Measurements from ENCODE around the gene ELANE. TPM values are rescaled to one million over a fixed set of nuclear protein-coding genes. Genes with fewer than 3 reads are reported as not detected.

Gene ELANE
- total RNA-seq, 4 donors from 2014 or later, result 0.72 to 7.7 (median 1.0) TPM; not detected in 1

DNA sequence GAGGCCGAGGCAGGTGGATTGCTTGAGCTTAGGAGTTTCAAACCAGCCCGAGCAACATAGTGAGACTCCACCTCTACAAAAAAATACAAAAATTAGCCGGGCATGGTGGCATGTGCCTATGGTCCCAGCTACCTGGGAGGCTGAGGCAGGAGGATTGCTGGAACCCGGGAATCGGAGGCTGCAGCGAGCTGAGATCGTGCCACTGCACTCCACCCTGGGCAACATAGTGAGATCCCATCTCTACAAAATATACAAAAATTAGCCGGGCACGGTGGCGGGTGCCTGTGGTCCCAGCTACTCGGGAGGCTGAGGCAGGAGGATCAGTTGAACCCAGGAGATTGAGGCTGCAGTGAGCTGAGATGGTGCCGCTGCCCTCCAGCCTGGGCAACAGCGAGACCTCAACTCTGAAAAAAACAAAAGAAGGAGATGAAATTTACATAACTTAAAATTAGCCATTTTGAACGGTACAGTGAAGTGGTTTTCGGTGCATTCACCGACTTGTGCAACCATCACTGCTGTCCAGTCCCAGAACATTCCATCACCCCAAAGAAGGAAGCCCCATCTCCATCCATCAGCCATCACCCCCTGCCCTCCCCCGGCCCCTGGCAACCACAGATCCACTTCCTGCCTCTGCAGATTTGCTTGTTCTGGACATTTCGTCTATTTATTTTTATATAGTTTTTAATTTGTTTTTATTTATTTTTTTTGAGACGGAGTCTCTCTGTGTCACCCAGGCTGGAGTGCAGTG is 26.0 kb upstream of the ELANE start:
- TF ChIP-seq, protein P1, sequence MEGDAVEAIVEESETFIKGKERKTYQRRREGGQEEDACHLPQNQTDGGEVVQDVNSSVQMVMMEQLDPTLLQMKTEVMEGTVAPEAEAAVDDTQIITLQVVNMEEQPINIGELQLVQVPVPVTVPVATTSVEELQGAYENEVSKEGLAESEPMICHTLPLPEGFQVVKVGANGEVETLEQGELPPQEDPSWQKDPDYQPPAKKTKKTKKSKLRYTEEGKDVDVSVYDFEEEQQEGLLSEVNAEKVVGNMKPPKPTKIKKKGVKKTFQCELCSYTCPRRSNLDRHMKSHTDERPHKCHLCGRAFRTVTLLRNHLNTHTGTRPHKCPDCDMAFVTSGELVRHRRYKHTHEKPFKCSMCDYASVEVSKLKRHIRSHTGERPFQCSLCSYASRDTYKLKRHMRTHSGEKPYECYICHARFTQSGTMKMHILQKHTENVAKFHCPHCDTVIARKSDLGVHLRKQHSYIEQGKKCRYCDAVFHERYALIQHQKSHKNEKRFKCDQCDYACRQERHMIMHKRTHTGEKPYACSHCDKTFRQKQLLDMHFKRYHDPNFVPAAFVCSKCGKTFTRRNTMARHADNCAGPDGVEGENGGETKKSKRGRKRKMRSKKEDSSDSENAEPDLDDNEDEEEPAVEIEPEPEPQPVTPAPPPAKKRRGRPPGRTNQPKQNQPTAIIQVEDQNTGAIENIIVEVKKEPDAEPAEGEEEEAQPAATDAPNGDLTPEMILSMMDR (IDR thresholded peaks at IDR 0.05), result no peak

GRCh38 chr19:827314-827709 is 24.8 kb upstream of the ELANE start:
- no peak for DNase-seq (ENCODE audit: low spot score)
- peak; percentile 16 for ATAC-seq (ENCODE audit: low FRiP score)

More for the DNA sequence above, 26.0 kb upstream of the ELANE start:
- ATAC-seq (ENCODE audit: low FRiP score) (no peak), DNase-seq (ENCODE audit: low spot score) (no peak)

GRCh38 chr19:827710-828321 is 24.3 kb upstream of the ELANE start, which contains the start of gene AZU1:
TSS of gene AZU1 (plus strand) at chr19:827837. CDS start at chr19:827847, 10 bp downstream.
- no peak for DNase-seq (ENCODE audit: low spot score)
- no peak for ATAC-seq (ENCODE audit: low FRiP score)
- TF ChIP-seq, protein P1 (IDR thresholded peaks at IDR 0.05), result no peak

More at GRCh38 chr19:827314-827709, 24.8 kb upstream of the ELANE start:
- TF ChIP-seq, protein P1 (IDR thresholded peaks at IDR 0.05), result no peak

GRCh38 chr19:829129-829758 is 22.9 kb upstream of the ELANE start:
- ATAC-seq (ENCODE audit: low FRiP score) (no peak), DNase-seq (ENCODE audit: low spot score) (no peak)
- TF ChIP-seq, protein P1 (IDR thresholded peaks at IDR 0.05), result no peak

- ATAC-seq (ENCODE audit: low FRiP score) (peak; percentile 30), DNase-seq (ENCODE audit: low spot score) (no peak)
- TF ChIP-seq, protein P1 (IDR thresholded peaks at IDR 0.05), result no peak
Measured at GRCh38 chr19:831407-832369, 20.4 kb upstream of the ELANE start.

DNA sequence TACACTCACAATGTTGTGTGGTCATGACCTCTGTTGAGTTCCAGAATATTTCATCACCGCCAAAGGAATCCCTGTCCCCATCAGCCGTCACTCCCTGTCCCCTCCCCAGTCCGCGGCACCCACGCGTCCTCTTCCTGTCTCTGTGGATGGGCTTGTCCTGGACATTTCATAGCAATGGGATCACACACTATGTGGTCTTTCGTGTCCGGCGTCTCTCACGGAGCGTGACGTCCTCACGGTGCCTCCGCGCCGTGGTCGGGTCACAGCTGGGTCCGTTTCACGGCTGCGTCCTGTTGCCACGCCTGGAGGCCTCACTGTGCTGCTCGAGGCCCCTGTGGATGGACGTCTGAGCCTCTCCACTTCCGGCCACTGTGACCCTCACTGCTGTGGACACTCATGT is 17.9 kb upstream of the ELANE start:
- no peak for ATAC-seq (ENCODE audit: low FRiP score)
- TF ChIP-seq, protein P1 (IDR thresholded peaks at IDR 0.05), result no peak
- DNase-seq (ENCODE audit: low spot score), result no peak
